GM12864 (cell line): ENCODE measurements around the gene CSNK1G3.
"Not testable (repeated sequence)": the region's sequence is repeated elsewhere in the genome, so short reads cannot be mapped to it uniquely, and the experiment has no call there.

Experiments used
- DNase-seq: peaks from one replicate; pipeline ENCODE4 v3.0.0-alpha.2; 2011; ENCODE audit warnings: low read depth
- H3K4me3 ChIP-seq: 2 replicates; pipeline ENCODE4 v1.5.1; 2011; ENCODE audit warnings: mild to moderate bottlenecking, low read depth, low read length, control low read depth
- CTCF ChIP-seq: IDR thresholded peaks from 2 replicates; pipeline ENCODE4 v1.5.1; 2011; ENCODE audit warnings: low read depth, mild to moderate bottlenecking, moderate library complexity, low read length, control low read depth, inconsistent platforms; ENCODE audit errors: missing control alignments

Gene CSNK1G3

GRCh38 chr5:123511648-123512605, at the start of gene CSNK1G3:
TSS of gene CSNK1G3 (plus strand) at chr5:123512177. CDS start at chr5:123545664, 33,487 bp downstream.
- DNase-seq, result peak; percentile 92
- TF ChIP-seq CTCF, result peak; percentile 10
- H3K4me3 ChIP-seq, result peak within 1 kb of the TSS; percentile 77

GRCh38 chr5:123466839-123467238, 45.1 kb upstream of the CSNK1G3 start:
- DNase-seq, H3K4me3 ChIP-seq: not testable (repeated sequence)

- H3K4me3 ChIP-seq, result no peak overlapping the region
- DNase-seq, result no peak
- no peak for TF ChIP-seq CTCF
Observed at GRCh38 chr5:123471385-123471784, 40.6 kb upstream of the CSNK1G3 start.

GRCh38 chr5:123472150-123472924, 39.6 kb upstream of the CSNK1G3 start:
- no peak for DNase-seq
- TF ChIP-seq CTCF, result no peak
- no peak overlapping the region for H3K4me3 ChIP-seq

GRCh38 chr5:123474228-123474627, 37.7 kb upstream of the CSNK1G3 start:
- no peak for DNase-seq
- H3K4me3 ChIP-seq, result no peak overlapping the region
- no peak for TF ChIP-seq CTCF

GRCh38 chr5:123476731-123477130, 35.2 kb upstream of the CSNK1G3 start:
- no peak overlapping the region for H3K4me3 ChIP-seq
- no peak for TF ChIP-seq CTCF
- DNase-seq, result no peak

GRCh38 chr5:123478546-123478945, 33.4 kb upstream of the CSNK1G3 start:
- DNase-seq, result no peak
- no peak for TF ChIP-seq CTCF
- no peak overlapping the region for H3K4me3 ChIP-seq
